ENCODE data around the gene COIL.

DNA sequence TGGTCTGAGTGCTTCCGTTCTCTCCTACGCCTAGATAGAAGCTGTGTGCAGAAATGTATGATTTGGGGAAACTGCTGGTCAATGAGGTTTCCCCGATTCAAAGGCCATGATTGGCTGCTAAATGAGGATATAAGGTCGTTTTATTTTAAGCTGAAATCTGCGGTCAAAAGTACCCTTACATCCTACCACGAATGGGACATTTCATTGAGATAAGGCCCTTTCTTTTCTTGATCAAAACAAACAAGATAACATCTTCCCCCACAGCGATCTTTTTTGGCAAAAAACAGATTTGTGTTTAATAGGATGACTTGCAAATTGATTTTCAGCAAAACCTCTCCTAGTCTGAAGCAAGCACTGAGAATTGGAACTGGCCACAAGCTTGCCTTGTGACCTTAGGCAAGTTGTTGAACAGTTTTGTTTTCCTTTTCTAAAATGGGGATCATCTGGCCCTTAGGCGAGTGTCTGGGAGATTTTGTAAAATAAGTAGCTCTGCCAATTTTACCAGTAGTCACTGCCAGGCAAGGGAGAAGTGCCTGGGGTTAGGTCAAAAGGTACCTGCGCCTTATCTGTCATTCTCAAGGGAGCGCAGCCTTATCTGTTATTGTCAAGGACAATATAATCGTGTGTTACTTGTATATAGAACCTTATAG, 17.7 kb upstream of the COIL start:
- TF ChIP-seq, protein P1, sequence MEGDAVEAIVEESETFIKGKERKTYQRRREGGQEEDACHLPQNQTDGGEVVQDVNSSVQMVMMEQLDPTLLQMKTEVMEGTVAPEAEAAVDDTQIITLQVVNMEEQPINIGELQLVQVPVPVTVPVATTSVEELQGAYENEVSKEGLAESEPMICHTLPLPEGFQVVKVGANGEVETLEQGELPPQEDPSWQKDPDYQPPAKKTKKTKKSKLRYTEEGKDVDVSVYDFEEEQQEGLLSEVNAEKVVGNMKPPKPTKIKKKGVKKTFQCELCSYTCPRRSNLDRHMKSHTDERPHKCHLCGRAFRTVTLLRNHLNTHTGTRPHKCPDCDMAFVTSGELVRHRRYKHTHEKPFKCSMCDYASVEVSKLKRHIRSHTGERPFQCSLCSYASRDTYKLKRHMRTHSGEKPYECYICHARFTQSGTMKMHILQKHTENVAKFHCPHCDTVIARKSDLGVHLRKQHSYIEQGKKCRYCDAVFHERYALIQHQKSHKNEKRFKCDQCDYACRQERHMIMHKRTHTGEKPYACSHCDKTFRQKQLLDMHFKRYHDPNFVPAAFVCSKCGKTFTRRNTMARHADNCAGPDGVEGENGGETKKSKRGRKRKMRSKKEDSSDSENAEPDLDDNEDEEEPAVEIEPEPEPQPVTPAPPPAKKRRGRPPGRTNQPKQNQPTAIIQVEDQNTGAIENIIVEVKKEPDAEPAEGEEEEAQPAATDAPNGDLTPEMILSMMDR (IDR thresholded peaks at IDR 0.05; ENCODE audit: borderline replicate concordance, extremely low read depth, low read length, poor library complexity, severe bottlenecking), result no peak
- no peak for TF ChIP-seq EZH2 (IDR thresholded peaks at IDR 0.05; ENCODE audit: borderline replicate concordance, low read depth, low read length, severe bottlenecking)

All from DND-41 (cell line).